ENCODE data around the gene RAD52.

GRCh38 chr12:974271-974862 is 24.9 kb upstream of the RAD52 start:
- no peak for TF ChIP-seq CTCF (IDR thresholded peaks at IDR 0.05; ENCODE audit: low read depth, low read length)
- no peak for TF ChIP-seq EZH2phosphoT487 (IDR thresholded peaks at IDR 0.05; ENCODE audit: low read depth)
